Hepatocyte (in vitro differentiated cells): Measurements from ENCODE around the gene HCK. TPM values are rescaled to one million over a fixed set of nuclear protein-coding genes. Genes with fewer than 3 reads are reported as not detected.
A peak's percentile ranks its signal among the peaks of the same experiment; 100 is the strongest.

ENCODE experiments used
- DNase-seq: peaks from one replicate; pipeline ENCODE4 v3.0.0-alpha.2; 2016; ENCODE audit warnings: low spot score
- H2AFZ ChIP-seq: fragments of 200-600 bp; sonication (generic); 2 replicates; pipeline ENCODE4 v1.6.0; 2016; ENCODE audit warnings: antibody characterized with exemption, mild to moderate bottlenecking
- H3K27ac ChIP-seq: fragments of 200-600 bp; sonication (generic); 2 replicates; pipeline ENCODE4 v1.5.1; 2016; ENCODE audit warnings: mild to moderate bottlenecking
- H3K27me3 ChIP-seq: fragments of 200-600 bp; sonication (generic); 2 replicates; pipeline ENCODE4 v1.6.1; 2016
- H3K36me3 ChIP-seq: fragments of 200-600 bp; sonication (generic); replicated peaks from 2 replicates; pipeline ENCODE4 v1.5.1; 2016; ENCODE audit warnings: low read depth; ENCODE audit not compliant: insufficient read depth
- H3K4me1 ChIP-seq: fragments of 200-600 bp; sonication (generic); 2 replicates; pipeline ENCODE4 v1.5.1; 2016; ENCODE audit warnings: mild to moderate bottlenecking, moderate library complexity; ENCODE audit not compliant: insufficient read depth
- H3K4me2 ChIP-seq: fragments of 200-600 bp; sonication (generic); 2 replicates; pipeline ENCODE4 v1.6.0; 2016
- H3K4me3 ChIP-seq: fragments of 200-600 bp; sonication (generic); 2 replicates; pipeline ENCODE4 v1.5.1; 2016; ENCODE audit warnings: mild to moderate bottlenecking
- H3K79me2 ChIP-seq: fragments of 200-600 bp; sonication (generic); 2 replicates; pipeline ENCODE4 v1.6.0; 2017; ENCODE audit warnings: mild to moderate bottlenecking
- H3K9me2 ChIP-seq: fragments of 200-600 bp; sonication (generic); replicated peaks from 2 replicates; pipeline ENCODE4 v1.6.0; 2017; ENCODE audit warnings: mild to moderate bottlenecking; ENCODE audit not compliant: insufficient read depth
- H3K9me3 ChIP-seq: fragments of 200-600 bp; sonication (generic); 2 replicates; pipeline ENCODE4 v1.5.1; 2016; ENCODE audit warnings: low read depth, mild to moderate bottlenecking
- H4K20me1 ChIP-seq: fragments of 200-600 bp; sonication (generic); 2 replicates; pipeline ENCODE4 v1.6.0; 2016; ENCODE audit warnings: mild to moderate bottlenecking; ENCODE audit not compliant: insufficient read depth, poor library complexity, severe bottlenecking
- EZH2 ChIP-seq: fragments of 200-600 bp; sonication (generic); IDR thresholded peaks from 2 replicates; pipeline ENCODE4 v1.6.1; 2016; ENCODE audit warnings: antibody characterized with exemption, mild to moderate bottlenecking, borderline replicate concordance
- EZH2phosphoT487 ChIP-seq: fragments of 200-600 bp; sonication (generic); IDR thresholded peaks from one replicate; pipeline ENCODE4 v1.6.1; 2018; ENCODE audit warnings: antibody characterized with exemption, mild to moderate bottlenecking, low read depth, moderate library complexity; ENCODE audit not compliant: unreplicated experiment, severe bottlenecking
- WGBS: methylation state at CpG from one replicate; pipeline ENCODE4 v1.1.6; 2016; ENCODE audit warnings: low lambda C conversion rate; ENCODE audit errors: missing lambda C conversion rate; 5-methylcytosine and 5-hydroxymethylcytosine counted together
- polyA plus RNA-seq: library from polyadenylated mRNA; unstranded; fragments of >200 nt; fragmentation: Nextera tagmentation; extraction: Ambion mirVana; gene quantifications from 2 replicates; pipeline ENCODE4 v1.2.1, GENCODE V29; 2016
- total RNA-seq: library from RNA; depleted of rRNA; stranded (reverse); fragments of >200 nt; gene quantifications from 2 replicates; pipeline ENCODE4 v1.2.3, GENCODE V29; 2014
- TF ChIP-seq, protein P1 (sequence below): fragments of 200-600 bp; sonication (generic); IDR thresholded peaks from 2 replicates; pipeline ENCODE4 v1.5.1; 2016; ENCODE audit warnings: antibody characterized with exemption, mild to moderate bottlenecking; ENCODE audit not compliant: poor library complexity

HCK gene
- total and polyA plus RNA-seq, 2 experiments from 2014 or later = 0.54 to 2.2 TPM

DNA sequence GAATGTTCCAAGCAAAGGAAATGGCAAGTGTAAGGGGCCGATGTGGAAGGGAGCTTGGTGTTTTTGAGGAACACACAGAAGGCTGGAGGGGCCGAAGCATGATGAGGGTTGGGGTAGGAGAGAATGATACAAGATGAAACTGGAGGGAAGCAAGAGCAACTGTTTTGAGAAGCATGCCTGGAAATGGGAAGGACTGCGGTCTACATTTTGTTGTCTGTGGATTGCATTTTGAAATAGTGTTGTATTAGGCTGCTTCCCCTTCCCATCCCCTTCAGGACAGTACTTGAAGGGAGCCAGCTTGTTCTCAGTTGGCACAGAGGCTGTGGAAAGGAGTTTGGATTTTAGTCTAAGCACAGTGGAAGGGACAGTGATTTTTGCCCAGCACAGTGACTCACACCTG, 59.7 kb downstream of the HCK start:
- H3K27me3 ChIP-seq = no peaks in the 10 kb centered on the region
- peaks cover 20% of the 10 kb centered on the region for H3K4me1 ChIP-seq
- H4K20me1 ChIP-seq = peaks cover 39% of the 10 kb centered on the region
- no peak overlapping the region for H2AFZ ChIP-seq
- no peaks in the 10 kb centered on the region for H3K36me3 ChIP-seq
- H3K4me3 ChIP-seq = no peak overlapping the region
- peak overlapping the region; percentile 75 for H3K4me2 ChIP-seq
- no peak for TF ChIP-seq EZH2
- no peak for TF ChIP-seq EZH2phosphoT487
- TF ChIP-seq, protein P1, sequence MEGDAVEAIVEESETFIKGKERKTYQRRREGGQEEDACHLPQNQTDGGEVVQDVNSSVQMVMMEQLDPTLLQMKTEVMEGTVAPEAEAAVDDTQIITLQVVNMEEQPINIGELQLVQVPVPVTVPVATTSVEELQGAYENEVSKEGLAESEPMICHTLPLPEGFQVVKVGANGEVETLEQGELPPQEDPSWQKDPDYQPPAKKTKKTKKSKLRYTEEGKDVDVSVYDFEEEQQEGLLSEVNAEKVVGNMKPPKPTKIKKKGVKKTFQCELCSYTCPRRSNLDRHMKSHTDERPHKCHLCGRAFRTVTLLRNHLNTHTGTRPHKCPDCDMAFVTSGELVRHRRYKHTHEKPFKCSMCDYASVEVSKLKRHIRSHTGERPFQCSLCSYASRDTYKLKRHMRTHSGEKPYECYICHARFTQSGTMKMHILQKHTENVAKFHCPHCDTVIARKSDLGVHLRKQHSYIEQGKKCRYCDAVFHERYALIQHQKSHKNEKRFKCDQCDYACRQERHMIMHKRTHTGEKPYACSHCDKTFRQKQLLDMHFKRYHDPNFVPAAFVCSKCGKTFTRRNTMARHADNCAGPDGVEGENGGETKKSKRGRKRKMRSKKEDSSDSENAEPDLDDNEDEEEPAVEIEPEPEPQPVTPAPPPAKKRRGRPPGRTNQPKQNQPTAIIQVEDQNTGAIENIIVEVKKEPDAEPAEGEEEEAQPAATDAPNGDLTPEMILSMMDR = no peak
- 97% methylated on average over 3 of the region's 3 CpGs for WGBS
- H3K9me2 ChIP-seq = no peaks in the 10 kb centered on the region
- H3K9me3 ChIP-seq = no peaks in the 10 kb centered on the region
- peaks cover 71% of the 10 kb centered on the region for H3K79me2 ChIP-seq
- no peak for DNase-seq
- peak overlapping the region; percentile 98 for H3K27ac ChIP-seq

DNA sequence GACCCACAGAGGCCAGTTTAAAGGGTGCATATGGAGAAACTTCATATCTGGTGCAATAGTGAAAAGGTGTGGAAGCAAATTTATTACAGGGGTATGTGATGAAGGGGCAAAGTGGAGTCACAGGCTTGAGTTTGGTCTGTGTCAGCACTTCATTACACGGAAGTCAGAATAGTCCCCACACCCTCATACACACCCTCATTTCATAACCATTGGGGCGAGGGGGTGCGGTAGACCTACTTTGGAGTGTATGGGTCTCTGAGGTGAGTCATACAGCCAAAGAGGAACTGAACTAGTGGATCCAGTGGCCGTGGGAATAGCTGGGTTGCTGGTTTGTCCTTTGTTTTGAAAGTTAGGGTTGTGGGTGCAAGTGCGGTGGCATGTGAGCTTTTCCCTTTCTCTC, 60.8 kb downstream of the HCK start:
- H3K9me2 ChIP-seq = no peaks in the 10 kb centered on the region
- peaks cover 50% of the 10 kb centered on the region for H4K20me1 ChIP-seq
- TF ChIP-seq, protein P1 = no peak
- TF ChIP-seq EZH2phosphoT487 = no peak
- no peak for TF ChIP-seq EZH2
- peaks cover 20% of the 10 kb centered on the region for H3K4me1 ChIP-seq
- H3K4me2 ChIP-seq = no peak overlapping the region
- no peak overlapping the region for H2AFZ ChIP-seq
- H3K79me2 ChIP-seq = peaks cover 81% of the 10 kb centered on the region
- no peaks in the 10 kb centered on the region for H3K27me3 ChIP-seq
- peak; percentile 56 for DNase-seq
- no peaks in the 10 kb centered on the region for H3K36me3 ChIP-seq
- no peaks in the 10 kb centered on the region for H3K9me3 ChIP-seq
- no peak overlapping the region for H3K4me3 ChIP-seq
- H3K27ac ChIP-seq = peak overlapping the region; percentile 98
- WGBS = 93% methylated on average over 5 of the region's 5 CpGs

DNA sequence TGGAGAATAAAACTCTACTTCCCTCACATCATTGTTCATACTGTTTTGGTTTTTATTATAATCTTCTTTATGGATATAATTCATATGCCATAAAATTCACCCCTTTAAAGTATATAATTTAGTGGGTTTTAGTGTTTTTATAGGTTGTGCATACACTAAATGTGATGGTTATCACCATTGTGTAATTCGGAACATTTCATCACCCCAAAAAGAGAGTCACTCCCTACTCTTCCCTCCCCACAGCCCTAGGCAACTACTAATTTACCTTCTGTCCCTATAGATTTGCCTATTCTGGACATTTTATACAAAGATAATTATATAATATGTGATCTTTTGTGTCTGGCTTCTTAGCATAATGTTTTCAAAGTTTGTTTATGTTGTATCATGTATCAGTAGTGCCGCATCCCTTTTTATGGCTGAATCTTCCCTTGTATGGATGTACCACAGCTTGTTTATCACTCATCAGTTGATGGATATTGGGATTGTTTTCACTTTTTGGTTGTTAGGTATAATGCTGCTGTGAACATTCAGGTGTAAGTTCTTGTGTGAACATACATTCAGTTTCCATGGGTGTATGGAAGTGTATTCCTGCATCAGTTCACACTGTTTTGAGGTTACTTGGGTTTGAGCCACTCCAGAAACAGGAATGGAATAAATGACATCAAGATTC, 61.7 kb downstream of the HCK start:
- Histone ChIP-seq H3K36me3 (no peaks in the 10 kb centered on the region), H3K27me3 (no peaks in the 10 kb centered on the region), H3K4me3 (no peak overlapping the region), H3K9me3 (no peaks in the 10 kb centered on the region), H4K20me1 (peaks cover 55% of the 10 kb centered on the region), H3K79me2 (peaks cover 90% of the 10 kb centered on the region), H3K9me2 (no peaks in the 10 kb centered on the region), H3K4me2 (no peak overlapping the region), H3K27ac (no peak overlapping the region), H2AFZ (no peak overlapping the region), H3K4me1 (peaks cover 20% of the 10 kb centered on the region)
- no peak for DNase-seq
- WGBS = 90% methylated on average over 2 of the region's 2 CpGs
- TF ChIP-seq EZH2phosphoT487 (no peak), EZH2 (no peak)
- TF ChIP-seq, protein P1 = no peak
